PC-3 (cell line): Measurements from ENCODE around the gene GDF11. TPM values are rescaled to one million over a fixed set of nuclear protein-coding genes. Genes with fewer than 3 reads are reported as not detected.

Source experiments
- ATAC-seq: fragments of 200-7000 bp; cut with Tn5 transposase; 2 replicates; pipeline ENCODE4 v1.9.1; 2020; ENCODE audit warnings: mild to moderate bottlenecking, moderate library complexity
- BruUV-seq: library from RNA; stranded (reverse); fragments of 400-500 nt; replicated peaks from 2 replicates; lab custom pipeline; 2021; lab: Mats Ljungman, UMichigan
- CTCF ChIA-PET: fragments of 300-600 bp; sonication (Branson Sonifier 250); formaldehyde crosslinking; loops from one replicate; lab custom pipeline; 2022; ENCODE audit warnings: antibody characterized with exemption; lab: Charles Lee
- POLR2A ChIA-PET: fragments of 300-600 bp; sonication (Branson Sonifier 250); formaldehyde crosslinking; loops from one replicate; lab custom pipeline; 2022; ENCODE audit warnings: antibody characterized with exemption; ENCODE audit not compliant: unreplicated experiment; lab: Charles Lee
- DNase-seq: peaks from one replicate; pipeline ENCODE4 v3.0.0-alpha.2; 2015
- H2AFZ ChIP-seq: fragments of 300-600 bp; sonication (generic); 2 replicates; pipeline ENCODE4 v1.6.0; 2016; ENCODE audit warnings: antibody characterized with exemption, low read length
- H3F3A ChIP-seq: fragments of 300-600 bp; sonication (generic); one replicate; pipeline ENCODE4 v1.6.0; 2017; ENCODE audit warnings: antibody characterized with exemption, low read length, control low read depth, mild to moderate bottlenecking; ENCODE audit not compliant: unreplicated experiment
- H3K27ac ChIP-seq: fragments of 300-600 bp; sonication (generic); 2 replicates; pipeline ENCODE4 v1.5.1; 2016; ENCODE audit warnings: mild to moderate bottlenecking, low read length
- H3K27me3 ChIP-seq: fragments of 300-600 bp; sonication (generic); 2 replicates; pipeline ENCODE4 v1.6.1; 2016; ENCODE audit warnings: low read length, mixed read lengths
- H3K36me3 ChIP-seq: fragments of 300-600 bp; sonication (generic); 2 replicates; pipeline ENCODE4 v1.6.1; 2016; ENCODE audit warnings: low read depth, mixed run types, low read length, mixed read lengths
- H3K4me1 ChIP-seq: fragments of 300-600 bp; sonication (generic); 2 replicates; pipeline ENCODE4 v1.5.1; 2016; ENCODE audit warnings: low read length; ENCODE audit not compliant: insufficient read depth
- H3K4me2 ChIP-seq: fragments of 300-600 bp; sonication (generic); 2 replicates; pipeline ENCODE4 v1.6.0; 2016; ENCODE audit warnings: low read length
- H3K4me3 ChIP-seq: fragments of 300-600 bp; sonication (generic); 2 replicates; pipeline ENCODE4 v1.5.1; 2016; ENCODE audit warnings: mild to moderate bottlenecking, low read length, mixed read lengths
- H3K79me2 ChIP-seq: fragments of 300-600 bp; sonication (generic); 2 replicates; pipeline ENCODE4 v1.6.1; 2017; ENCODE audit warnings: low read length, mixed read lengths
- H3K9ac ChIP-seq: fragments of 300-600 bp; sonication (generic); 2 replicates; pipeline ENCODE4 v1.6.0; 2016; ENCODE audit warnings: mild to moderate bottlenecking, low read length
- H3K9me2 ChIP-seq: fragments of 300-600 bp; sonication (generic); replicated peaks from 2 replicates; pipeline ENCODE4 v1.6.1; 2016; ENCODE audit warnings: mixed run types, low read length, mixed read lengths
- H3K9me3 ChIP-seq: fragments of 300-600 bp; sonication (generic); 2 replicates; pipeline ENCODE4 v1.6.1; 2016; ENCODE audit warnings: low read length, mixed read lengths
- H4K20me1 ChIP-seq: fragments of 300-600 bp; sonication (generic); 2 replicates; pipeline ENCODE4 v1.6.1; 2016; ENCODE audit warnings: low read length, mixed read lengths
- EZH2 ChIP-seq: fragments of 300-600 bp; sonication (generic); IDR thresholded peaks from one replicate; pipeline ENCODE4 v1.6.1; 2017; ENCODE audit warnings: antibody characterized with exemption, mild to moderate bottlenecking, low read length; ENCODE audit not compliant: unreplicated experiment
- EZH2phosphoT487 ChIP-seq: fragments of 300-600 bp; sonication (generic); IDR thresholded peaks from 2 replicates; pipeline ENCODE4 v1.6.1; 2018; ENCODE audit warnings: mild to moderate bottlenecking, antibody characterized with exemption, low read length, borderline replicate concordance
- intact Hi-C: fragments of 100-400 bp; cut with micrococcal nuclease; formaldehyde crosslinking; loops from 2 replicates; pipeline ENCODE4 v1.9.0; 2023
- total RNA-seq: library from RNA; depleted of rRNA; stranded (reverse); fragments of >200 nt; gene quantifications from 2 replicates; pipeline ENCODE4 v1.2.3, GENCODE V29; 2014
- TF ChIP-seq, protein P1 (sequence below): fragments of 300-600 bp; sonication (generic); conservative IDR thresholded peaks from 2 replicates; pipeline ENCODE4 v1.5.1; 2017; ENCODE audit warnings: antibody characterized with exemption, low read depth, mild to moderate bottlenecking, low read length

The GDF11 gene
- total RNA-seq, 1 experiment from 2014 or later: 7.1 TPM

DNA sequence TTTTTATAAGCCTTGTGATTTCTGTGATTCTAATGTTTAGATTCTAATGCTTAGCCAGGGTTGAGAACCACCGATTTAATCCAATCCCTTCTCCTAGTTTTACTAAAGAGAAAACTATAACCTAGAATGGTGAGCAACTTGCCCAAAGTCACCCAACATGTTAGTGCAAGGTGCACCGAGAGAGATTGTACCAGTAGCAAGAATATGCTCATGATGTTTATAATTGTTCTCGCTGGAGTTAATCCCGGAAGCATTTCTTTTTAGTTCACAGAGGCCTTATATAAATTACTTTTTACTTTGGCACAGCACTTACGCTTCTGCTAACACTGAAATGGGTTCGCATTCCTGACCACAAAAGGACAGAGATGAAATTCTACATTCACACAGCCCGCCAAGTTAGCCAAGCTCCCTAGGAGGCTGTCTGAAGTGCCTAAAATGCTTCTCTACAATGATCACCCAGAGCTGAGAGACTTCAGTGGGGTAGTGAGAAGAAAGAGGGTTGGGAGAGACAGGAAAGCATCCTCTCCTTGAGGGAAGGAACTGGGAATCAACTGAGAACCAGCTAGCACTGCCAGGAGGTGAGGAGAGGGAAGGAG lies 27.7 kb upstream of the GDF11 start:
- no peaks in the 10 kb centered on the region for H3K9me3 ChIP-seq
- BruUV-seq: no TSS peak
- peak overlapping the region; percentile 78; the same call in 1 of the 2 replicates for H3K9ac ChIP-seq
- peak overlapping the region; percentile 96 for H2AFZ ChIP-seq
- peak overlapping the region; percentile 72 for H3K4me3 ChIP-seq
- ATAC-seq: no peak
- peak overlapping the region; percentile 89 for H3K4me2 ChIP-seq
- H3K36me3 ChIP-seq: no peaks in the 10 kb centered on the region
- ChIA-PET CTCF (interaction anchor here (1.0 kb wide), 1 partner anchor 34 kb away, joined by 4 read pairs; a partner anchor contains a TSS), POLR2A (no interaction called here)
- TF ChIP-seq, protein P1, sequence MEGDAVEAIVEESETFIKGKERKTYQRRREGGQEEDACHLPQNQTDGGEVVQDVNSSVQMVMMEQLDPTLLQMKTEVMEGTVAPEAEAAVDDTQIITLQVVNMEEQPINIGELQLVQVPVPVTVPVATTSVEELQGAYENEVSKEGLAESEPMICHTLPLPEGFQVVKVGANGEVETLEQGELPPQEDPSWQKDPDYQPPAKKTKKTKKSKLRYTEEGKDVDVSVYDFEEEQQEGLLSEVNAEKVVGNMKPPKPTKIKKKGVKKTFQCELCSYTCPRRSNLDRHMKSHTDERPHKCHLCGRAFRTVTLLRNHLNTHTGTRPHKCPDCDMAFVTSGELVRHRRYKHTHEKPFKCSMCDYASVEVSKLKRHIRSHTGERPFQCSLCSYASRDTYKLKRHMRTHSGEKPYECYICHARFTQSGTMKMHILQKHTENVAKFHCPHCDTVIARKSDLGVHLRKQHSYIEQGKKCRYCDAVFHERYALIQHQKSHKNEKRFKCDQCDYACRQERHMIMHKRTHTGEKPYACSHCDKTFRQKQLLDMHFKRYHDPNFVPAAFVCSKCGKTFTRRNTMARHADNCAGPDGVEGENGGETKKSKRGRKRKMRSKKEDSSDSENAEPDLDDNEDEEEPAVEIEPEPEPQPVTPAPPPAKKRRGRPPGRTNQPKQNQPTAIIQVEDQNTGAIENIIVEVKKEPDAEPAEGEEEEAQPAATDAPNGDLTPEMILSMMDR: no peak
- TF ChIP-seq EZH2phosphoT487 (no peak), EZH2 (no peak)
- no peaks in the 10 kb centered on the region for H4K20me1 ChIP-seq
- DNase-seq: no peak
- H3K27me3 ChIP-seq: no peaks in the 10 kb centered on the region
- H3K4me1 ChIP-seq: peaks cover 55% of the 10 kb centered on the region
- H3K27ac ChIP-seq: peak overlapping the region; percentile 86
- intact Hi-C loops: no loop called here
- no peaks in the 10 kb centered on the region for H3F3A ChIP-seq
- H3K79me2 ChIP-seq: no peaks in the 10 kb centered on the region
- H3K9me2 ChIP-seq: no peaks in the 10 kb centered on the region

DNA sequence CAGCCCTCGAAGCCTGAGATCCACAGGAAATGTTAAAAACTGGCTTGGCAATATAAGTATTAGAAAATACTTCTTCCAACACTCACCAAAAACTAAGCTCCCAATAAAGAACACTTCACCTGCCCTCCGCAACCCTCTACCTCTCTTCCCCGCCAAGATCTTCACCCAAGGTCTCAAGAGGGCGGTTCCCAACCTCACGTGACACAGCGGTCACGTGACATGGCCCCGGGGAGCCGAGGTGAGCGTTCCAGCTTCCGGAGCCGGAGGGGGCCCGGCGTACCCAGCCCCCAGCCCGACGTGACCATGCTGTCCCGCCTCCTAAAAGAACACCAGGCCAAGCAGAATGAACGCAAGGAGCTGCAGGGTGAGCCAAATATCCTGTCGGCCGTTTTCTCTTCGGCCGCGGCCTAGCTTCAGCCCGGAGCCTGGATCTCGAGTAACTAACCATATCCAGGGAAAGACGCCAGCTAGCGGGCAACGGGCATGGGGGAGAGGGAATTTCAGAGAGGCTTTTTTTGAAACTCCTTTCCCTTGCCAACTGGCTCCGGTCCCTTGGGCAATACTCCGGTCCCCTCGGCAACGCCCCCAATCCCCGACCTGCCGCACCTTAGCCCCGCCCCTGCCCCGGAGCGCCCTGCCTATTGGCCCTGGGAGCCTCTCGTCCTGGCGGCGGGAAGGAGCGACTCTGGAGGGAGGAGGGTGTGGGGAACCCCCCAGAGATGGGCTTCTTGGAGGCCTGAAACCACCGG lies 26.9 kb upstream of the GDF11 start, which contains the start of gene BLOC1S1:
Gene BLOC1S1 (plus strand): TSS at position 214 of the 749 bp plus-strand sequence. CDS start 6 bp downstream, at position 220.
- Histone ChIP-seq H3K36me3 (no peaks in the 10 kb centered on the region), H3F3A (no peaks in the 10 kb centered on the region), H4K20me1 (no peaks in the 10 kb centered on the region), H3K9me2 (no peaks in the 10 kb centered on the region), H3K9ac (peak within 1 kb of the TSS; percentile 78), H3K27ac (peak within 1 kb of the TSS; percentile 86), H3K4me2 (peak within 1 kb of the TSS; percentile 89), H3K27me3 (no peaks in the 10 kb centered on the region), H3K4me3 (peak within 1 kb of the TSS; percentile 72), H3K4me1 (peaks cover 62% of the 10 kb centered on the region), H2AFZ (peak within 1 kb of the TSS; percentile 96), H3K9me3 (no peaks in the 10 kb centered on the region), H3K79me2 (no peaks in the 10 kb centered on the region)
- ChIA-PET POLR2A (no interaction called here), CTCF (interaction anchor here (1.0 kb wide), 1 partner anchor 35 kb away, joined by 4 read pairs; a partner anchor contains a TSS)
- ATAC-seq (peak; percentile 55), DNase-seq (peak; percentile 95)
- TSS peak; percentile 42 for BruUV-seq
- intact Hi-C loops: no loop called here
- no peak for TF ChIP-seq EZH2phosphoT487
- no peak for TF ChIP-seq EZH2
- TF ChIP-seq, protein P1: no peak
